ENCODE data around the gene VDR.
"Not testable (repeated sequence)": the region's sequence is repeated elsewhere in the genome, so short reads cannot be mapped to it uniquely, and the experiment has no call there.

GRCh38 chr12:47815447-47815846 is 89.3 kb downstream of the VDR start:
- TF ChIP-seq RARB (CRISPR knock-in tag; IDR thresholded peaks at IDR 0.05); ZFP30 (CRISPR knock-in tag; IDR thresholded peaks at IDR 0.05); TSHZ2 (CRISPR knock-in tag; IDR thresholded peaks at IDR 0.05); ARNTL (CRISPR knock-in tag; IDR thresholded peaks at IDR 0.05; ENCODE audit: borderline replicate concordance, low read depth); PPARA (CRISPR knock-in tag; IDR thresholded peaks at IDR 0.05; ENCODE audit: borderline replicate concordance); ZFP3 (CRISPR knock-in tag; IDR thresholded peaks at IDR 0.05); SNAI2 (CRISPR knock-in tag; IDR thresholded peaks at IDR 0.05); OSR1 (CRISPR knock-in tag; IDR thresholded peaks at IDR 0.05): not testable (repeated sequence)
- TF ChIP-seq, protein P1, sequence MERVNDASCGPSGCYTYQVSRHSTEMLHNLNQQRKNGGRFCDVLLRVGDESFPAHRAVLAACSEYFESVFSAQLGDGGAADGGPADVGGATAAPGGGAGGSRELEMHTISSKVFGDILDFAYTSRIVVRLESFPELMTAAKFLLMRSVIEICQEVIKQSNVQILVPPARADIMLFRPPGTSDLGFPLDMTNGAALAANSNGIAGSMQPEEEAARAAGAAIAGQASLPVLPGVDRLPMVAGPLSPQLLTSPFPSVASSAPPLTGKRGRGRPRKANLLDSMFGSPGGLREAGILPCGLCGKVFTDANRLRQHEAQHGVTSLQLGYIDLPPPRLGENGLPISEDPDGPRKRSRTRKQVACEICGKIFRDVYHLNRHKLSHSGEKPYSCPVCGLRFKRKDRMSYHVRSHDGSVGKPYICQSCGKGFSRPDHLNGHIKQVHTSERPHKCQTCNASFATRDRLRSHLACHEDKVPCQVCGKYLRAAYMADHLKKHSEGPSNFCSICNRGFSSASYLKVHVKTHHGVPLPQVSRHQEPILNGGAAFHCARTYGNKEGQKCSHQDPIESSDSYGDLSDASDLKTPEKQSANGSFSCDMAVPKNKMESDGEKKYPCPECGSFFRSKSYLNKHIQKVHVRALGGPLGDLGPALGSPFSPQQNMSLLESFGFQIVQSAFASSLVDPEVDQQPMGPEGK (CRISPR knock-in tag; IDR thresholded peaks at IDR 0.05; ENCODE audit: borderline replicate concordance), result not testable (repeated sequence)
